Stimulated activated CD8-positive, alpha-beta memory T cell treated with anti-CD3 and anti-CD28 coated beads, Interleukin-4, amount 100 ng/mL, for 48 hours (primary cell): ENCODE measurements around the gene SNAI3.

Experiments
- DNase-seq: peaks from one replicate; pipeline ENCODE4 v3.0.0-alpha.2; 2020

Gene SNAI3

DNA sequence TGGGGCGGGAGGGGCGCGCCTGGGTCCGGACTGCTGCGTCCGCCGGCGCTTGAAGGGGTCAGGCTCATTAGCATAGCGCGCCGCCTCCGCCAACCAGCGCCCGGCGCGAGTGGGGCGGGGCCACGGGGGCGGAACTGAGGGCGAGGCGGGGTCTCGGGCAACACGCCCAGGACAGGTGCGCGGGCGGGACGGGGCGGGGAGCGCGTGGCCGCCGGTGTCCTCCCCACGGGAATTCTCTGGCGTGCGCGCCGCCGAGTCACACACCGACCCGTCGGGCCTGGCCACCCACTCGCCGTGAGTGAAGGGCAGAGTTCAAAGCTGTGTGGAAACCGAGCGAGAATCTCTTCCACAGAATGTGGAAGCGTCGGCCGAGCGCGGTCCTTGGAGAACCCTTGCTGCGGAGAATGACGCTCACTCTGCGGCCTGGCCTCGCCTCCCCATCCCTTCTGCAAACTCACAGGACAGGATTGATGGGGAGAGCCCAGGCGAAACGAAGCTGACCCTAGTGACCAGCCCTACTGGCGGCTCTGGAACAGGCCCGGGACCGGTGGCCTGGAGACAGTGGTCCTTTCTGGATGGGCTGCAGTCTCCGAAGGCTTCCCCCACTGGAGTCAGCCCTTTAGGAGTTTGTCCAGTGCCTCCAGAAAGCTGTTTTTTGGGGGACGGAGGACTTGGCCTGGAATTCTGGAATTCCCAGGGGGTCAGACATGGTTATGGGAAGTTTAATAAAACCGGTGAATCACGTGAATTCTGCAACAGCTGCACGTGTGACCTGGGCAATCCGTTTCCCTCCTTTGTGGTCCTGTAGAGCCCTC lies at the start of gene SNAI3:
SNAI3 (minus strand) TSS at position 69 of the 815 bp plus-strand sequence. CDS start 101 bp downstream, outside the sequence.
- DNase-seq, result peak; percentile 94

DNA sequence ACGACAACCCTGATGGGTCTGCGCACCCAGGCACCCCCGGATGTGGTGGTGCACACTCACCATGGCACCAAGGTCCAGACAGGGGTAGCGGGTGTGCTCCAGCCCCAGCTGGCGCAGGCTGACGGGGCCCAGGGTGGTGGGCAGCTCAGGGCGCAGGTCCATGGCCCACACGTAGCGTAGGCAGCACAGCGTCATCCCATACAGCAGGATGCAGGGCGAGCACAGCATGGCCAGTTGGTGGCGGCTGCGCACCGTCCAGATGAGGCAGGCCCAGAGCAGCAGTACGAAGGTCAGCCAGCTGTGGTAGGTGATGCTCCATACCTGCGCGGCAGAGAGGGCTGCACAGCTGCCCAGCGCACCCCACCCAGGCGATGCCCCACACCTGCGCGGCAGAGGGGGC lies 49.8 kb upstream of the SNAI3 start:
- no peak for DNase-seq

GRCh38 chr16:88735616-88736015 lies 49.3 kb upstream of the SNAI3 start:
- no peak for DNase-seq

- no peak for DNase-seq
These were observed 48.8 kb upstream of the SNAI3 start for GRCh38 chr16:88735121-88735520.

- DNase-seq, result no peak
These were observed 48.0 kb upstream of the SNAI3 start for GRCh38 chr16:88734361-88734728.

DNA sequence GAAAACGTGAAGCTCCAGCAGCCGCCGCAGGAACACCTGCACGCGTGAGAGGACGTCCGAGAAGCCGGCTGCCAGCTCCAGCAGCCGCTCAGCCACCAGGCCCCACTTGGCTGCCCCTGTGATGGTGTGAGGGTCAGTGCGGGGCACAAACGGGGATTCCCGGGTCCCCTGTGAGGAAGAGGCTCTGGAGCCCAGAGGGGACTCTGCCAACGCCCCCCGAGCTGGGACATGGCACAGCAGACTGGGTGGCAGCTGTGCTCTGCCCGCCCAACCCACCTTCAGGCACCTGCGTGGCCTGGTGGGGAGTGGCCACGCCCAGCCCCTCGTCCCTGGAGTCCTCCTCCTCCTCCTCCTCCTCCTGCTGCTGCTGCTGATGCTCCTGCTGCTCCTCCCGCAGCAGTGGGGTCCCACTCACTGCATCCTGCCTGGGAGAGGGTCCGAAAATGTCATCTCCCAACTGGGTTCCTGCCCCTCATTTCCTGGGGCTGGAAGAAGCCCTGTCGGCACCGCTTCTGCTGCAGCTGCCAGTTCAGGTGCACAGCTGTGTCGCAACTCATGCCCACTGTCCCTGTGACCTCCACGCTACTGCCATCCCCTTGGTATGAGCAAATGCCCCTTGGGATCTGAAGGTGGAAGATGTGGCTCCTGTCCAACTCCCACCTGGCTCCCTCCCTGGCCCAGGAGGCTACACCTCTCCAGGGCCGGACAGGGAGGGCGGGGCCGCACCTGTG lies 47.5 kb upstream of the SNAI3 start:
- DNase-seq, result no peak

DNA sequence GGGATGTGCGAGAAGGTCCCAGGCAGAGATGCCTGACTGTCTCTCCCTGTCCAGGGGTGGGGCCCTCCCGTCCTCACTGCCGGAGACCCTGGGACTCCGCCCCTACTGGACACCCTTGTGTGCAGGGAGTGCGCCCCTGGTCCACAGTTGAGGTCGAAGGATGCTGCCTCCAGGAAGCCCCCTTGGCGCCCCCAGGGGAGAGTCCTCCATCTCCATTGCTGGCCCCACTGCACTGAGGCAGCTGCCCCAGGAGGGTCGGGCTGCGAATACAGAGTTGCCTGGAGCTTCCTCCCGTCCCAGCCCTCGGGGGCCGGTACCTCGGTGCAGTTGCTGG lies 46.6 kb upstream of the SNAI3 start:
- DNase-seq, result no peak

- DNase-seq, result no peak
These were observed 46.1 kb upstream of the SNAI3 start for GRCh38 chr16:88732172-88732960.

DNA sequence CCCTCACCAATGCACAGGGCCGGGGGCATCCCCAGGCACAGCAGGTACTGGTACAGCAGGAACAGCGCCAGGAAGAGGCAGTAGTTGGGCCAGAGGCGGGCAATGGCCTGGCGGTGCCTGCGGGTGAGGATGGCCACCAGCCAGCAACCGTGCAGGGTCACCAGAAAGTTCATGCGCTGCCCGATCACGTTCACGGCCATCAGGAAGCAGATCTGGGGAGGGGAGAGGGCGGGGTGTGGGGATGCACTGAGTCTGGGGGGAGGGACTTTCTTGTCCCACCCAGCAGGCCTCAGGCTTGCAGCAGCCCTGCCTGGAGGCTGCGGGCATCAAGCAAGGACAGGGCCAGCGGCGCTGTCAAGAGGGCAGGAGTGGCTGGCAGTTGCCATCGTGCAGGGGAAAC lies 45.4 kb upstream of the SNAI3 start:
- no peak for DNase-seq

DNA sequence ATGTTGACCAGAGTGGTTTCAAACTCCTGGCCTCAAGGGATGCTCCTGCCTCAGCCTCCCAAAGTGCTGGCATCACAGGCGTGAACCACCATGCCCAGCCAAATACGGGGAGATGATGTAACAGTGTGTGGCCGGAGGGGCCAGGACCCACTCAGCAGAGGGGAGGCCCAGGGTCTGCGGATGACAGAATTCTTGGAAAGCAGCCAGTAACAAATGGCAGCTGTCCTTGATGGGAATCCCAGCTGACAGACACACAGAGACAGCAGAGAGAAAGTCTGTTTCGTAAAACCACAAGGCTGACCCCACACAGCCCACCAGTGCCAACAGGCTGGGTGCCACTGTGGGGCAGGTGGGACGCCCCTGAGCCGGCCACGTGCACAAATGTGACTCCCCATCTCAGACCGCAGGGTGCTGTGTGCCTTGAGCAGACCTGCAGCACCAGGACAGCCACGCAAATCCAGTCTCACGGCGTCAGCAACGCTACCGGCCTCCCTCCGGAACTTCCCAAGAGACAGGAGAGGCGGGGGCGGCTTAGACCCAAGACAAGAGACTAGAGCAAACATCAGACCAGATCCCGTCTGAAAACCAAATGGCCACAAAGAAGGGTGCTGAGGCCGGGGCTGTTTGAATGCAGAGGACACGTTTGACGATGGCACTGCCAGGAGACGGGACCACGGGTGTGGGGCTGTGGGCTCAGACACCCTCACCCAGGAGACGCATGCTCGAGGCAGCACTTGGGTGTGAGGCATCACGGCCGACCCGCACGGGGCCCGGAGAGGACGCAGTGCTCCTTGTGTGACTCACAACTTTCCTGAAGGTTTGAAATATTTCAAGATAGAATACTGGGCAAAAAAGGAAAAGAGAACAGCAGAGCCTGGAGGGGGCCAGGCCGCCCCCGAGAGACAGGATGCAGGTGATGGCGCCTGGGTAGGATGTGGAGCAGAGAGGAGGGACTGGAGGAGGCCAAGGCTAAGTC lies 44.6 kb upstream of the SNAI3 start:
- DNase-seq, result no peak

DNA sequence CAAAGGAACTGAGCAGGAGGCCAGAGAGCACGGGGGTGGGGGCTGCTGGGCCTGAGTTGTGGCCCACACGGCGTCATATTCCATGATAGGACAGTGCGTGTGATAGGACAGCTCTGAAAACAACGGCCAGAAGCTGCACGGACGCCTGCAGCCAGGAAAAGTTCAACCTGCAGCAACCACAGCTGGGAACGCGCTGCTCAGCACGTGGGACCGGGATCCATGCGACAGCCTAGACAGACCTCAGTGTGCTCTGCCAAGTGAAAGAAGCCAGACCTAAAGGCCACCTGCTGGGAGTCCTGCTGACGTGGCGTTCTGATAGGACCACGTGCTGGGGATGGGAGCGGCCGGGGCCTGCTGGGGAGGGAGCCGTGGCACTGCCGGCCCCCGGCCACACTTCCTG lies 41.6 kb upstream of the SNAI3 start:
- DNase-seq, result no peak

GRCh38 chr16:88726981-88727380 lies 40.7 kb upstream of the SNAI3 start:
- no peak for DNase-seq

- no peak for DNase-seq
These were observed 40.1 kb upstream of the SNAI3 start for GRCh38 chr16:88726408-88726749.

DNA sequence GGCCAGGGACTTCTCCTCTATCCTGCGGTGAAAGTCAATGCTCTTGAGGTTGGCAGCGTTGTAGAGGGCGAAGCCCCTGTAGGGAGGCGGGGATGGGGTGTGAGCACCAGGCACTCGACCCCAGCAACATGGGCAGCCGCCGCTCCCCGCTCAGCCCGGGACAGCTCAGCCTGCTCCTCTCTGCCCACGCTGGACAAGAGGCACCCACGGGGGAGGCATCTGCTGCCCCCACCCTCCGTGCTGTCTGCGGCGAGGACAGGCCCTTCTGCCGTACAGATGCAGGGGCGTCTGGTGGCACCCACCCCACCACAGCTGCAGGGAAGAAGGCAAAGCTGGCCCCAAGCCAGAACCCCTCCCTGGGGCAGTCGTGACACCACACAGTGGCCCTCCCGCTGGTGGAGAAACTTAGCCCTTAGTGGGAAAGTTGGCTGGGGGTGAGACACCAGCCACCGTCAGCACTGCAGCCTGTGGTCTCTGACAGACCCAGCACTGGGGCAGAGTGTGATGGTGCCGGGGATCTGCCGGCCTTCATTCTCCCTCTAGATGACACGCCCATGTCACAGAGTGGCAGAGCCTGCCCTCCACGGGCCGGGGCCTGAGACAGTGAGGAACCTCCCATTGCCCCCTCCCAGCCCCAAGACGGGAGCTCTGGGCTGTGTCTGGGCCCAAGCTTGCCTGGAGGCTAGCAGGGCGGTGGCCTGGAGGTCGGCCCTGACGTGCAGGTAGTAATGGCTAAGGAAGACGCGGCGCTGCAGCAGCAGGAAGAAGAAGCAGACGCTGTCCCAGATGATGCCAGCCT lies 39.5 kb upstream of the SNAI3 start:
- DNase-seq, result no peak

DNA sequence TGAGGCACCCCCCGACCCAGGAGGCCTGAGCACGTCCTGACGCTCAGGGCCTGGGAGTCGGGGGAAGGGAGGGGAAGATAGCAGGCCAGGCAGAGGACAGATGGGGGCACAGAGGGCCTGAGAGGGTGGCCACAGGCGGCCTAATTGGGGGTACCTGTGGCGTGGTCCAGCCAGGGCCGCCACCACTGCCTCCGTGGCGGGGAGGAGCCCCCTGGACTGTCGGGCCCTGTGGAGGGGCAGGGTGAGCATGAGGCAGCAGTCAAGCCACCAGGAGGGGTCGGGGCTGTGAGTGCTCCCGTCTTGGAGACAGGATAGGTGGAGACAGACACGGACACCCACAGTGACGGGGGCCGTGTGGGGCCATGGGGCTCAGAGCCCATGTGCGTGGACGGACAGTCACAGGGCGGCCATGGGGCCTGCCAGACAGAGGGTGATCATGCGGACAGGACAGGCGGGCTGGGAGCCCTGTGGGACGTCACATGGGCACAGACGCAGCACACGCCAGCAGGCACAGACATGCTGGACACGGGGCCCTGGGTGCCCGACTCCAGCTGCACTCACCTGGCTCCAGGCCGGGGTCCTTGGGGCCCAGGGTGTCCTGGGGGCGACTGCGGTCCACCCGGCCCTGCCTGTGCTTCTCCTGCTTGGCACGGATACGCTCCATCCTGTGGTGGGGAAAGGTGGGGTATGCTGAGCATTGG lies 38.7 kb upstream of the SNAI3 start:
- no peak for DNase-seq

GRCh38 chr16:88723911-88724310 lies 37.6 kb upstream of the SNAI3 start:
- no peak for DNase-seq

DNA sequence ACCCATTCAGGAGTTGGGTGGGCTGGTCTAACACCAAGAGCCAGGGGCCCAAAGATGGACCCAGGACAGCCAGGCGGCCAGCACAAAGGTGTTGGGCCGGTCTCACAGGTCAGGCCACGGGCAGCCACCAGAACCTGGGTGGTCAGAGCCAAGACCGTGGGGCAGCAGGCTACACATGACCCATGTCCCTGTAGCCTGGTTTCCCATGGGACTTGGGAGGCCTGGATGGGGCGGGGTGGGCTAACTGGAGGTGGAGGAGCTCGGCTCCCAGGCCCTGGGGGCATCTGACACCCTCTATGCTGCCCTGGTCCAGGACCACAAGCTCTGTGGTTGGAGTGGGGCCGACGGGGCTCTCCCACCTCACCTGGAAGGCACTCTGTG lies 37.2 kb upstream of the SNAI3 start:
- DNase-seq, result no peak

- DNase-seq, result no peak
These were observed 36.6 kb upstream of the SNAI3 start for GRCh38 chr16:88722784-88723506.

DNA sequence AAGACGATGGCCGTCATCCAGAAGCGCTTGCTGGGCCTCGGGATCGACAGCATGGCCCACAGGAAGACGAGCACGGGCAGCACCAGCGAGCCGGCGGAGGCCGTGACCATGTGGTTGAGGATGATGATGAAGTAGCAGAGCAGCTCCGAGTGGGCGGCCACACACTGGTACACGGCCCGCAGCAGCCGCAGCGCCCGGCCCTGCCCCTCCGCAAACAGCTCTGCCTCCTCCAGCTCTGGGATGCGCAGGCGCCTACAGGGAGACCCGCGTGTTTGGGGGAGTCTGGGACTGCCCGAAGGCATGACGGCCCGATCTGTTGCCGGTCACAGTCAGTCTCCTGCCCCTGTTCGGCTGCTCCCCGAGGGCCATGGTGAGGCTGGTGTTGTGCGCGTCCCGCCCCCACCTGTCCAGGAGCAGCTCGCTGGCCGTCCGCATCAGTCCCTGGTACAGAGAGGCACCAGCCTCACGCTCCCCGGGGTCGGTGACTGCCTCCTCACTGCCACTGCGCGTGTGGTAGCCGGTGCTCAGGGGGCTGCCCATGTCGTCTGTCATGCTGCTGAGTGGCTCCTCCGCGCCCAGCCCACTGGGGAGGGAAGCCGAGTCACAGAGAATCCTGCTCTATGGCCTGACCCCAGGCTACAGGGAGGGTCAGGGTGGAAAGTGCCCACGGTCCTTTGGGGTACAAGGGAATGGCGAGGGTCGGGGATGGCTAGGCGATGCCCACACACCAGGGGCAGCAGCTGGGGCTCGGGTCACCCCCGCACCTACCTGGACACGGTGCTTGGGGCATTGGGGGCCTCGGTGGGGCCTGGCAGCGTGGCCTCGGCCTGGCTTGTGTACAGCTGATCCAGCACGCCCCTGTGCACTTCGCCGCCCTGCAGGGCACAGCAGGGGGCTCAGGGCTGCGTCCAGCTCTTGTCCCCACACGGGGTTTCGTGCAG lies 35.8 kb upstream of the SNAI3 start:
- DNase-seq, result no peak
